WERI-Rb-1 (cell line): Measurements from ENCODE around the gene PTDSS2.

Experiments used
- DNase-seq: peaks from one replicate; pipeline ENCODE4 v3.0.0-alpha.2; 2020
- H3K27ac ChIP-seq: fragments of 250-450 bp; sonication (Bioruptor Pico); 2 replicates; pipeline ENCODE4 v1.5.1; 2020; ENCODE audit warnings: mild to moderate bottlenecking, moderate library complexity
- H3K27me3 ChIP-seq: fragments of 250-450 bp; sonication (Bioruptor Pico); 2 replicates; pipeline ENCODE4 v1.5.1; 2021; ENCODE audit warnings: mild to moderate bottlenecking, low read depth, moderate library complexity; ENCODE audit not compliant: insufficient read depth, severe bottlenecking
- H3K36me3 ChIP-seq: fragments of 250-450 bp; sonication (Bioruptor Pico); 2 replicates; pipeline ENCODE4 v1.5.1; 2020; ENCODE audit warnings: mild to moderate bottlenecking, moderate library complexity
- H3K4me3 ChIP-seq: 2 replicates; pipeline ENCODE4 v1.5.1; 2011; ENCODE audit warnings: low read depth, mild to moderate bottlenecking, control low read depth, low read length
- H3K9me3 ChIP-seq: fragments of 250-450 bp; sonication (Bioruptor Pico); 2 replicates; pipeline ENCODE4 v1.5.1; 2021; ENCODE audit warnings: mild to moderate bottlenecking, moderate library complexity; ENCODE audit not compliant: severe bottlenecking
- TF ChIP-seq, protein P1 (sequence below): IDR thresholded peaks from 2 replicates; pipeline ENCODE4 v1.5.1; 2011; ENCODE audit warnings: low read depth, mild to moderate bottlenecking, control low read depth, inconsistent platforms, low read length

The PTDSS2 gene

DNA sequence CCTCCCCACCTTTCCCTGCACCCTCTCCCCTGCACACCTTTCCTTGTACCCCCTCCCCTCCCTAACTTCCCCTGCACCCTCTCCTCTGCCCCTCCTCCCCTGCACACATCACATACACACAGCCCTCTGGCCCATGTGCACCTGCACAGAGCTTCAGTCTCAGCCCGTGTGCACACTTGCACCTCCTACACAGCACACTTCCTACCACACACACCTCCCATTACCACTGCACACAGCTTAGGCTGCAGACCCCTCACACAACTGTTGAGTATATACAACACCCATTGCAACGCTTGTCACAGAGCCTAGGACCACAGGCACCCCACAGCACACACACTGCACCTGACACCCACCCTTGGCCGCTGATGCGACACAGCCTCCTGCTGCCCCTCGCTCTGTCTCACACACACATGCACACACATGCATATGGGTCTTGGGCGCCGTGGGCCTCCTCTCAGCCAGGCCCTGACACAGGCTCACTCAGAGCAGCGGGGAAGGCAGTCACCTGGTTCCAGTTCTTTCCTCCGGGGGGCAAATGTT, 35.7 kb upstream of the PTDSS2 start:
- Histone ChIP-seq H3K36me3 (no peaks in the 10 kb centered on the region), H3K4me3 (no peak overlapping the region), H3K9me3 (no peaks in the 10 kb centered on the region), H3K27ac (no peak overlapping the region), H3K27me3 (peaks cover 33% of the 10 kb centered on the region)
- no peak for DNase-seq
- TF ChIP-seq, protein P1, sequence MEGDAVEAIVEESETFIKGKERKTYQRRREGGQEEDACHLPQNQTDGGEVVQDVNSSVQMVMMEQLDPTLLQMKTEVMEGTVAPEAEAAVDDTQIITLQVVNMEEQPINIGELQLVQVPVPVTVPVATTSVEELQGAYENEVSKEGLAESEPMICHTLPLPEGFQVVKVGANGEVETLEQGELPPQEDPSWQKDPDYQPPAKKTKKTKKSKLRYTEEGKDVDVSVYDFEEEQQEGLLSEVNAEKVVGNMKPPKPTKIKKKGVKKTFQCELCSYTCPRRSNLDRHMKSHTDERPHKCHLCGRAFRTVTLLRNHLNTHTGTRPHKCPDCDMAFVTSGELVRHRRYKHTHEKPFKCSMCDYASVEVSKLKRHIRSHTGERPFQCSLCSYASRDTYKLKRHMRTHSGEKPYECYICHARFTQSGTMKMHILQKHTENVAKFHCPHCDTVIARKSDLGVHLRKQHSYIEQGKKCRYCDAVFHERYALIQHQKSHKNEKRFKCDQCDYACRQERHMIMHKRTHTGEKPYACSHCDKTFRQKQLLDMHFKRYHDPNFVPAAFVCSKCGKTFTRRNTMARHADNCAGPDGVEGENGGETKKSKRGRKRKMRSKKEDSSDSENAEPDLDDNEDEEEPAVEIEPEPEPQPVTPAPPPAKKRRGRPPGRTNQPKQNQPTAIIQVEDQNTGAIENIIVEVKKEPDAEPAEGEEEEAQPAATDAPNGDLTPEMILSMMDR: no peak

DNA sequence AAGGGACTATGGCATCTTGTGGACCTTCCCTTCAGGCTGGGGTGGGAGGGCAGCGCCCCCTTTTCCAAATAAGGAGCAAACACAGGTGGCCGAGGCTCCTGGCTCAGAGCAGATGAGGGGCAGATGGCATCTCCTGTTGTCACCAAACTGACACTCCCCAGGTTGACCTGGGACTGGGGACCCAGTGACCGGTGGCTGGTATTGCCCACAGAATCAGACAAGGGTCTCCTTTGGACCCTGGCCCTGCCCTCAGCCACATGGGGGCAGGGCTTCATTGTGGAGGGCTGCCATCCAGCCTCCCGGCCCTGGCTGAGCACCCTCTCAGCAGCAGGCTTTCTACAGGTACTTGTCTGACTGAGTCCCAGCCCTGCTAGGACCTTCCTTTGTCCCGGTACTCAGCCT, 34.4 kb upstream of the PTDSS2 start:
- peaks cover 2% of the 10 kb centered on the region for H3K9me3 ChIP-seq
- TF ChIP-seq, protein P1: no peak
- H3K4me3 ChIP-seq: no peak overlapping the region
- no peak for DNase-seq
- H3K27ac ChIP-seq: no peak overlapping the region
- H3K27me3 ChIP-seq: peaks cover 33% of the 10 kb centered on the region
- no peaks in the 10 kb centered on the region for H3K36me3 ChIP-seq

DNA sequence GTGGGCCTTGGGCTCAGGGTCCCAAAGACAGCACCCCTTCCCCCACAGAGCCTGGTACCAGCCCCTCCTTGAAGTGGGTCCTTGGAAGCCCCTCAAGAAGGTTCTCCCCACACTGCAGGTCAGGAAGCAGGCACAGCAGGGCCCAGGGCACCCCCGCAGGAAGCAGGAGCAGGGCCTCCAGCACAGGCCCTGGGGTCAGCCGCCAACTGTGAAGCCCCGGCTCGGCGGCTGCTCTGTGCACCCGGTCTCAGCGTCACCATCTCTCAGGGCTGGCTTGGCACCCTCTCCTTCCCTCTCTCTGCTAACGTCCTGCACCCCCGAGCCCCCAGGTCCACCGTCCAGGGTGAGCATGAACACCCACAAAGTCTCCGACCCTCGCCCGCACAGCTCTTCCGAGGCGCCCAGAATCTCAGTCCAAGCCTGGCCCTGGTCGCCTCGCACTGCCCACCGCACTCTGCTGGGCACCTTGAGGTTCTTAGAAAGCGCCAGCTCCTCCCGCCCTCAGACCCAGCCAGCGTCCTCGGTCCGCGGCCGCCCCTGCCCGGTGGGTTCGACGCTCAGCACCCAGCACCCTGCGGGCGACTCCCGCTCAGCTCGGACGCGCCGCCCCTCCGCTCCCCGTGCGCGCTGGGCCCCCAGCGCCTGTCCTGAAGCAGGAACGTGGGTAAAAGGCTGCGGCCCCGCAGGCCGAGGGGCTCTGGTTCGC, 33.9 kb upstream of the PTDSS2 start:
- Histone ChIP-seq H3K36me3 (no peaks in the 10 kb centered on the region), H3K27me3 (peaks cover 33% of the 10 kb centered on the region), H3K4me3 (peak overlapping the region; percentile 45), H3K27ac (no peak overlapping the region), H3K9me3 (peaks cover 2% of the 10 kb centered on the region)
- no peak for DNase-seq
- TF ChIP-seq, protein P1: no peak

DNA sequence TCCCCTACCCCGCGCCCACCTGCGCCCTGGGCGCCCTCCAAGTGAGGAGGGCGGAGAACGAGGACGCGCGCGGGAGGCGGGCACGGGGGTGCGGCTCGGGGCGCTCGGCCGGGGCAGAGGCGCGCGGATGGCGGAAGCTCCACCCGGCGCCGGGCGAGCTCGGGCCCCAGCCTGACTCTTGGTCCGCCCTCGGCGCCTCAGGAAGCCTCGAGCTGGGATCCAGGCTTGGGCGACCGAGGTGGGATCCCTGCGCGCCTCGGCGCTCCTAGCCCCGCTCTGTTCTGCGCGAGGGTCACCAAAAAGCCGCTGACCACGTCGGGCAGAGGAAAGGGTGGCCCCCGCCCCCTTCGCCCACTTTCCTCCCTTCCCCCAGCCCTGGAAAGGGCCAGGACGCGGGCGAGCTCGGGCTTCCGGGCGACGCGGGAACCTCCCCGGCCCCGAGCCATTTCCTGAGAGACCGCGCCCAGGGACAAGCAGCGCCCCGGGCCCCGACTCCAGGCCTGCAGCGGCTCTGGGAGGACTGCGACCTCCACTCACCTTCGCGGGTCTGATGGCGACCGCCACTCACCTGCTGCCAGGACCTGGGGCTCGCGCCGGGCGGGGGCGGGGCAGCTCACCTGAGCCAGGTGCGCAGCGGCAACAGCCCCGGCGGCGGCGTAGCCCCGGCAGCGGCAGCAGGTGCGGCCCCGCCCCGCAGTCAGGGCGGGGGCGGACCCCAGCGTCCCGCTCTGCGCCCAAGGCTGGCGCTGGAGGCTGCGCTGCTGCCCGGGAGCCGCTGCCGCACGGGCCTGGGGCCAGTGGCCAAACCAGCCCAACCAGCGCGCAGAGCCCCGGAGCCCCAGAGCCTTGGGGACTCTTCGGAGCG, 33.1 kb upstream of the PTDSS2 start:
- H3K4me3 ChIP-seq: peak overlapping the region; percentile 45
- no peak overlapping the region for H3K27ac ChIP-seq
- no peaks in the 10 kb centered on the region for H3K36me3 ChIP-seq
- H3K27me3 ChIP-seq: peaks cover 33% of the 10 kb centered on the region
- no peak for DNase-seq
- peaks cover 2% of the 10 kb centered on the region for H3K9me3 ChIP-seq
- TF ChIP-seq, protein P1: no peak

- DNase-seq: no peak
- TF ChIP-seq, protein P1: no peak
- H3K9me3 ChIP-seq: peaks cover 2% of the 10 kb centered on the region
- H3K4me3 ChIP-seq: no peak overlapping the region; the same call in 1 of the 2 replicates
- H3K36me3 ChIP-seq: no peaks in the 10 kb centered on the region
- no peak overlapping the region for H3K27ac ChIP-seq
- peaks cover 33% of the 10 kb centered on the region for H3K27me3 ChIP-seq
Measured at GRCh38 chr11:417652-418342, 32.3 kb upstream of the PTDSS2 start.
